ENCODE measurements around the gene RALGAPB. TPM values are rescaled to one million over a fixed set of nuclear protein-coding genes. Genes with fewer than 3 reads are reported as not detected.

RALGAPB gene
- total RNA-seq, 2 donors from 2014 or later, result 38.3 to 45.5 TPM

DNA sequence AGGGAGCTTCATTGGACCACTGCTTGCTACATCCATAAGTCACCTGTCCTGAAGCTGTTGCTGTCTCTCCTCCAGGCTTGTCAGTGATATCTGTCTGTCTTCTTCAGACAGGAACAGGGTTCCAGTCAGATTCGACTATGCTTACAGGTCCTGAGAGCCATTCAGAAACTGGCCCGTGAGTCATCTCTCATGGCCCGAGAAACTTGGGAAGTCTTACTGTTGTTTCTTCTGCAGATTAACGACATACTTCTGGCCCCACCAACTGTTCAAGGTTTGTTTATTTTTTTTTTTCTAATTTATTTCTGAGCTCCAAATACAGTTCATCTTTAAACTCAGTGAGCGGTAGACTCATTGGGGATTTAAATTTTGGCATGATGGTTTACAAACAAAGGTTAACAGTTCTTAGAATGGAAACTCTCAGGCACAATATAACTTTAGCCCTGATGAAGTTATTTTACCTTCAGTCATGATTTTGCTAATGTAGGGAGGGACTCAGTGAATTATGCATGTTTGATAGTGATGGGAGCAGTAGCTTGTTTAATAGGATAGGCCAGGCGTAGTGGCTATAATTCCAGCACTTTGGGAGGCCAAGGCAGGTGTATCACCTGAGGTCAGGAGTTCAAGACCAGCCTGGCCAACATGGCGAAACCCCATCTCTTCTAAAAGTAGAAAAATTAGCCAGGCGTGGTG, 24.7 kb downstream of the RALGAPB start:
- WGBS, 2 experiments (ENCODE audit: insufficient coverage in 1 of 2, insufficient read length in 1 of 2), result 93 to 95% methylated on average over 6 to 8 of the region's 8 CpGs
- Histone ChIP-seq H3K27ac (ENCODE audit: low read depth, low read length) (no peak overlapping the region), H3K4me3 (ENCODE audit: low read length) (no peak overlapping the region), H3K9ac (ENCODE audit: extremely low read depth, low read length, poor library complexity, severe bottlenecking) (no peak overlapping the region), H3K4me1 (ENCODE audit: control insufficient read depth, insufficient read depth, low read length) (no peaks in the 10 kb centered on the region), H3K36me3 (ENCODE audit: control insufficient read depth, insufficient read depth, low read length) (peaks cover 87% of the 10 kb centered on the region), H3K9me3 (ENCODE audit: control insufficient read depth, low read length) (no peaks in the 10 kb centered on the region), H3K27me3 (ENCODE audit: control insufficient read depth, insufficient read depth, low read length, poor library complexity, severe bottlenecking) (no peaks in the 10 kb centered on the region)
- no peak for TF ChIP-seq CTCF (conservative IDR thresholded peaks at IDR 0.05)
- H3K27me3 Mint-ChIP-seq (ENCODE audit: insufficient read depth), result no peaks in the 10 kb centered on the region
- no peaks in the 10 kb centered on the region for H3K4me1 Mint-ChIP-seq
- no peak overlapping the region for H3K4me3 Mint-ChIP-seq
- H3K9me3 Mint-ChIP-seq, result no peaks in the 10 kb centered on the region
- DNase-seq, result no peak
- H3K36me3 Mint-ChIP-seq (ENCODE audit: low read depth), result peaks cover 69% of the 10 kb centered on the region
- H3K27ac Mint-ChIP-seq, result peak overlapping the region; percentile 71

DNA sequence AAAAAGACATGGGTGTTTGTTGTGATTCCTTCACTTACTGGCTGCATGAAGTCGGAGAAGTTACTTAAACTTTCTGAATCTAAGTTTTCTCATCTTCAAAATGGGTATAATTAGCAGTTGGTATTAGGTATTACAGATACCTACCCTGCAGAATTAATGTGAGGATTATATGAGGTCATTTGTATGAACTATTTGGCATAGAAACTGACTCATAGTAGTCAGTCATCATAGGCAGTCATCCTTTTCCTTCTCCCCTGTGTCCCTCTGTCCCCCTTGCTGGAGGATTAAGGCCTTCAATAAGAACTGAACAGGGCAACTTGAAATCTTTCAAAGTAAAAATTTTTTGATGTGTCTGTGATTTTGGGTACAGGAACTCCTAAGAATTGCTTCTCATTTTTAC, 26.3 kb downstream of the RALGAPB start:
- Mint-ChIP-seq H3K27me3 (ENCODE audit: insufficient read depth) (no peaks in the 10 kb centered on the region), H3K9me3 (no peaks in the 10 kb centered on the region), H3K27ac (no peak overlapping the region), H3K36me3 (ENCODE audit: low read depth) (peaks cover 70% of the 10 kb centered on the region), H3K4me3 (no peak overlapping the region), H3K4me1 (no peaks in the 10 kb centered on the region)
- H3K4me1 ChIP-seq (ENCODE audit: control insufficient read depth, insufficient read depth, low read length), result no peaks in the 10 kb centered on the region
- H3K27me3 ChIP-seq (ENCODE audit: control insufficient read depth, insufficient read depth, low read length, poor library complexity, severe bottlenecking), result no peaks in the 10 kb centered on the region
- 93% methylated on average over 1 of the region's 1 CpG; no CpG with 5 or more reads in 1 of the 2 experiments for WGBS, 2 experiments (ENCODE audit: insufficient coverage in 1 of 2, insufficient read length in 1 of 2)
- H3K4me3 ChIP-seq (ENCODE audit: low read length), result no peak overlapping the region
- no peak overlapping the region for H3K9ac ChIP-seq (ENCODE audit: extremely low read depth, low read length, poor library complexity, severe bottlenecking)
- peaks cover 80% of the 10 kb centered on the region for H3K36me3 ChIP-seq (ENCODE audit: control insufficient read depth, insufficient read depth, low read length)
- DNase-seq, result no peak
- no peaks in the 10 kb centered on the region for H3K9me3 ChIP-seq (ENCODE audit: control insufficient read depth, low read length)
- no peak overlapping the region for H3K27ac ChIP-seq (ENCODE audit: low read depth, low read length)
- TF ChIP-seq CTCF (conservative IDR thresholded peaks at IDR 0.05), result no peak

- Mint-ChIP-seq H3K27me3 (ENCODE audit: insufficient read depth) (no peaks in the 10 kb centered on the region), H3K4me3 (no peak overlapping the region), H3K27ac (no peak overlapping the region), H3K4me1 (no peaks in the 10 kb centered on the region), H3K9me3 (peaks cover 1% of the 10 kb centered on the region), H3K36me3 (ENCODE audit: low read depth) (peaks cover 73% of the 10 kb centered on the region)
- Histone ChIP-seq H3K9ac (ENCODE audit: extremely low read depth, low read length, poor library complexity, severe bottlenecking) (no peak overlapping the region), H3K9me3 (ENCODE audit: control insufficient read depth, low read length) (peaks cover 3% of the 10 kb centered on the region), H3K36me3 (ENCODE audit: control insufficient read depth, insufficient read depth, low read length) (peaks cover 82% of the 10 kb centered on the region), H3K4me3 (ENCODE audit: low read length) (no peak overlapping the region), H3K27me3 (ENCODE audit: control insufficient read depth, insufficient read depth, low read length, poor library complexity, severe bottlenecking) (no peaks in the 10 kb centered on the region), H3K27ac (ENCODE audit: low read depth, low read length) (no peak overlapping the region), H3K4me1 (ENCODE audit: control insufficient read depth, insufficient read depth, low read length) (no peaks in the 10 kb centered on the region)
- WGBS, 2 experiments (ENCODE audit: insufficient coverage in 1 of 2, insufficient read length in 1 of 2), result 100% methylated on average over 1 of the region's 1 CpG
- no peak for TF ChIP-seq CTCF (conservative IDR thresholded peaks at IDR 0.05)
- no peak for DNase-seq
Observed at GRCh38 chr20:38499366-38499765, 26.7 kb downstream of the RALGAPB start.

Measured in endodermal cell (in vitro differentiated cells).